ENCODE results near the gene TCF12.

The TCF12 gene

GRCh38 chr15:57298204-57298603 is 379.8 kb downstream of the TCF12 start:
- no peak for DNase-seq (ENCODE audit: low read depth in 2 of 2)

GRCh38 chr15:57298843-57299550 is 380.6 kb downstream of the TCF12 start:
- DNase-seq (ENCODE audit: low read depth in 2 of 2), result no peak

- DNase-seq (ENCODE audit: low read depth in 2 of 2), result no peak
These were observed 382.9 kb downstream of the TCF12 start for GRCh38 chr15:57301307-57301706.

- no peak for DNase-seq (ENCODE audit: low read depth in 2 of 2)
These were observed 384.3 kb downstream of the TCF12 start for GRCh38 chr15:57302640-57303257.

- DNase-seq (ENCODE audit: low read depth in 2 of 2), result no peak
These were observed 386.6 kb downstream of the TCF12 start for GRCh38 chr15:57305009-57305408.

GRCh38 chr15:57306161-57306943 is 387.9 kb downstream of the TCF12 start:
- peak; percentile 68 to 70 for DNase-seq (ENCODE audit: low read depth in 2 of 2)

GRCh38 chr15:57306944-57307411 is 388.5 kb downstream of the TCF12 start:
- no peak for DNase-seq (ENCODE audit: low read depth in 2 of 2)

- DNase-seq (ENCODE audit: low read depth in 2 of 2), result no peak
These were observed 389.2 kb downstream of the TCF12 start for GRCh38 chr15:57307527-57308169.

GRCh38 chr15:57308170-57308545 is 389.7 kb downstream of the TCF12 start:
- DNase-seq (ENCODE audit: low read depth in 2 of 2), result no peak

- DNase-seq (ENCODE audit: low read depth in 2 of 2), result no peak
These were observed 391.7 kb downstream of the TCF12 start for GRCh38 chr15:57309856-57310760.

- no peak for DNase-seq (ENCODE audit: low read depth in 2 of 2)
These were observed 392.4 kb downstream of the TCF12 start for GRCh38 chr15:57310876-57311275.

GRCh38 chr15:57312006-57312317 is 393.5 kb downstream of the TCF12 start:
- DNase-seq (ENCODE audit: low read depth in 2 of 2), result no peak

GRCh38 chr15:57312318-57313133 is 394.1 kb downstream of the TCF12 start:
- DNase-seq (ENCODE audit: low read depth in 2 of 2), result no peak

GRCh38 chr15:57313134-57313483 is 394.7 kb downstream of the TCF12 start:
- no peak for DNase-seq (ENCODE audit: low read depth in 2 of 2)

GRCh38 chr15:57314221-57314620 is 395.8 kb downstream of the TCF12 start:
- DNase-seq (ENCODE audit: low read depth in 2 of 2), result no peak

- no peak for DNase-seq (ENCODE audit: low read depth in 2 of 2)
These were observed 398.0 kb downstream of the TCF12 start for GRCh38 chr15:57316451-57316850.

GRCh38 chr15:57319226-57319918 is 400.9 kb downstream of the TCF12 start:
- DNase-seq (ENCODE audit: low read depth in 2 of 2), result no peak

GRCh38 chr15:57319919-57320560 is 401.6 kb downstream of the TCF12 start:
- DNase-seq (ENCODE audit: low read depth in 2 of 2), result no peak

GRCh38 chr15:57320631-57321220 is 402.3 kb downstream of the TCF12 start:
- no peak for DNase-seq (ENCODE audit: low read depth in 2 of 2)

Measured in stimulated activated CD8-positive, alpha-beta memory T cell treated with anti-CD3 and anti-CD28 coated beads, Interleukin-15, amount 100 ng/mL, for 48 hours (primary cell).